Right atrium auricular region (tissue), 2 donors: ENCODE results near the gene APOF. TPM values are rescaled to one million over a fixed set of nuclear protein-coding genes. Genes with fewer than 3 reads are reported as not detected.
"Not testable (repeated sequence)": the region's sequence is repeated elsewhere in the genome, so short reads cannot be mapped to it uniquely, and the experiment has no call there.

Source experiments
- DNase-seq: peaks from one replicate; pipeline ENCODE4 v3.0.0-alpha.2; 2019; ENCODE audit warnings: low spot score
- H3K27ac ChIP-seq, 2 donors: fragments of 200-600 bp; sonication (generic); 1 replicate in 1 of 2; 2 replicates in 1 of 2; pipeline ENCODE4 v1.5.1; 2016 to 2019
- H3K27me3 ChIP-seq, 2 donors: fragments of 200-600 bp; sonication (generic); one replicate each; pipeline versions ENCODE4 v1.5.1 to v1.6.0; 2017 to 2019
- H3K36me3 ChIP-seq: fragments of 200-600 bp; sonication (generic); one replicate; pipeline ENCODE4 v1.5.1; 2016
- H3K4me1 ChIP-seq, 2 donors: fragments of 200-600 bp; sonication (generic); one replicate each; pipeline versions ENCODE4 v1.5.1 to v1.6.0; 2017 to 2019
- H3K4me3 ChIP-seq, 2 donors: fragments of 200-600 bp; sonication (generic); 1 replicate in 1 of 2; 2 replicates in 1 of 2; pipeline ENCODE4 v1.5.1; 2017 to 2019; ENCODE audit warnings: mild to moderate bottlenecking in 1 of 2, moderate library complexity in 1 of 2
- H3K9me3 ChIP-seq, 2 donors: fragments of 200-600 bp; sonication (generic); one replicate each; pipeline ENCODE4 v1.5.1; 2019
- total RNA-seq, 2 donors: library from RNA; depleted of rRNA; stranded (reverse); fragments of >200 nt; gene quantifications; one replicate each; pipeline ENCODE4 v1.1.0, GENCODE V29; 2016
- TF ChIP-seq, protein P1 (sequence below), 2 donors: fragments of 200-600 bp; sonication (generic); IDR thresholded peaks; one replicate each; pipeline ENCODE4 v1.5.1; 2019; ENCODE audit warnings: antibody characterized with exemption in 2 of 2

The APOF gene
- total RNA-seq, 2 donors from 2014 or later: not detected

DNA sequence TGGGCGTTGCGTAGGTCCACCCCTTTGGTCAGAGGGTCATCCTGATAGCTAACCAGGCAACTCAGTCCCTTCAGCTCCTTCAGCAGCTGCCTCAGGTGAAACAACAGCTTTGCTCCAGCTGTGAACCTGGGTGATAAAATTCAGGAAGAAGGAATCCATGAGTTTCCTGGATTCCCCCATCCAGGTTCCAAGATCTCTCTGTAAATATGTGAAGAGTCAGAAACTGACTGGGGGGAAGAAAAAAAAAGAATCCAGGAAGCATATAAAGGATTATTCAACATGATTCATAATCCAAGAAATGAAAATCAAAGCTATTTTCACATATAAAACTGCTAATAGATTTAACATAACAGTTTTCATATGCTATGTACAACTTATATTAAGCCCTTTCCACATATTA, 11.3 kb downstream of the APOF start:
- DNase-seq: no peak
- H3K36me3 ChIP-seq: peaks cover 96% of the 10 kb centered on the region
- TF ChIP-seq, protein P1, sequence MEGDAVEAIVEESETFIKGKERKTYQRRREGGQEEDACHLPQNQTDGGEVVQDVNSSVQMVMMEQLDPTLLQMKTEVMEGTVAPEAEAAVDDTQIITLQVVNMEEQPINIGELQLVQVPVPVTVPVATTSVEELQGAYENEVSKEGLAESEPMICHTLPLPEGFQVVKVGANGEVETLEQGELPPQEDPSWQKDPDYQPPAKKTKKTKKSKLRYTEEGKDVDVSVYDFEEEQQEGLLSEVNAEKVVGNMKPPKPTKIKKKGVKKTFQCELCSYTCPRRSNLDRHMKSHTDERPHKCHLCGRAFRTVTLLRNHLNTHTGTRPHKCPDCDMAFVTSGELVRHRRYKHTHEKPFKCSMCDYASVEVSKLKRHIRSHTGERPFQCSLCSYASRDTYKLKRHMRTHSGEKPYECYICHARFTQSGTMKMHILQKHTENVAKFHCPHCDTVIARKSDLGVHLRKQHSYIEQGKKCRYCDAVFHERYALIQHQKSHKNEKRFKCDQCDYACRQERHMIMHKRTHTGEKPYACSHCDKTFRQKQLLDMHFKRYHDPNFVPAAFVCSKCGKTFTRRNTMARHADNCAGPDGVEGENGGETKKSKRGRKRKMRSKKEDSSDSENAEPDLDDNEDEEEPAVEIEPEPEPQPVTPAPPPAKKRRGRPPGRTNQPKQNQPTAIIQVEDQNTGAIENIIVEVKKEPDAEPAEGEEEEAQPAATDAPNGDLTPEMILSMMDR (IDR thresholded peaks at IDR 0.05): no peak
- H3K27ac ChIP-seq: no peak overlapping the region
- no peaks in the 10 kb centered on the region for H3K4me1 ChIP-seq
- H3K9me3 ChIP-seq: no peaks in the 10 kb centered on the region
- no peaks in the 10 kb centered on the region for H3K27me3 ChIP-seq
- no peak overlapping the region for H3K4me3 ChIP-seq

DNA sequence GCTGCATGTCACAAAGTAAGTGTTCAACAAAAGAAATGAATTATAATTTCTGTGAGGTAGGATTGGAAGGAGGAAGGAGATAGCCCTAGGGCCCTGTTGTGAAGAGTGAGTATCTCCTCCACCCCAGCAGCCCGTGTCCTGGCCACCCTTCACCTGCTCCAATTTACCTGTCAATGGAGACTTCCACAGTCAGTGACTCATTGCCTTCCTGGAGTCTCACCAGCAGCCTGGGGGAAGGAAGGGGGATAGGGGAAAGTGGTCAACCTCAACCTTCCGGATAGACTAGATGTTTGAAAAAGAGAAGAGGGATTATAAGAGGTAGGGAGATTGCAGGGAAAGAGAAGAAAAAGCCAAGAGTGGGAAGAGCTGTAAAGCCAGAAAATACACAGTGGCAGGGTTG, 12.0 kb downstream of the APOF start:
- Histone ChIP-seq H3K27ac (no peak overlapping the region), H3K9me3 (no peaks in the 10 kb centered on the region), H3K27me3 (no peaks in the 10 kb centered on the region), H3K4me1 (no peaks in the 10 kb centered on the region), H3K4me3 (no peak overlapping the region), H3K36me3 (peaks cover 96% of the 10 kb centered on the region)
- no peak for DNase-seq
- TF ChIP-seq, protein P1 (IDR thresholded peaks at IDR 0.05): no peak

DNA sequence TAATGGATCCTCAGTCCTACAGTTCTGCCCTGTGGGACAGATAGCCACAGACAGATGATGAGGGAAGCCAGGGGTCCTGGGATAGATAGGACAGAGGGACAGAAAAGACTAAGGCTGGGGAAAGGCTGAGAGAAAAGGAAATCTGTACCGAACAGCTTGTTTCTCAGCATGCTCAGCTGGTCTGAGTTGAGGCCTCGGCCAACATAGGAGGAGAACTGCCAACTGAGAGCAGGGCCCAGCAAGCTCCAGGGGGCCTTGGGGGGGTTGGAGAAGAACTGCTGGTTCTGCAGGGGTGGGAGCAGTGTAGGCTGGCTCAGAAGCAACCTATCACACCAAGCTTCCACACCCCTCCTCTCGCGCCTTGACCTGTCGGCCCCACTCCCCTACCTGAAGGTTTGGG, 13.9 kb downstream of the APOF start:
- no peak for DNase-seq
- TF ChIP-seq, protein P1 (IDR thresholded peaks at IDR 0.05): no peak
- Histone ChIP-seq H3K9me3 (no peaks in the 10 kb centered on the region), H3K27me3 (no peaks in the 10 kb centered on the region), H3K27ac (no peak overlapping the region), H3K36me3 (peaks cover 87% of the 10 kb centered on the region), H3K4me3 (no peak overlapping the region), H3K4me1 (no peaks in the 10 kb centered on the region)

DNA sequence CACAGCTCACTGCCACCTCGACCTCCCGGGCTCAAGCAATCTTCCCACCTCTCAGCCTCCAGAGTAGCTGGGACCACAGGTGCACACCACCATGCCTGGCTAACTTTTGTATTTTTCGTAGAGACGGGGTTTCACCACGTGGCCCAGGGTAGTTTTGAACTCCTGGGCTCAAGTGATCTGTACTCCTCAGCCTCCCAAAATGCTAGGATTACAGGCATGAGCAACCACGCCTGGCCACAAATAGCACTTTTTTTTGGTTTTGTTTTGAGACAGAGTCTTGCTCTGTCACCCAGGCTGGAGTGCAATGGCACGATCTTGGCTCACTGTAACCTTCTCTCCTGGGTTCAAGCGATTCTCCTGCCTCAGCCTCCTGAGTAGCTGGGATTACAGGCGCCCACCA, 15.4 kb downstream of the APOF start:
- not testable (repeated sequence) for H3K27ac ChIP-seq, H3K9me3 ChIP-seq, H3K4me3 ChIP-seq, H3K4me1 ChIP-seq, DNase-seq, H3K27me3 ChIP-seq
- peaks cover 83% of the 10 kb centered on the region for H3K36me3 ChIP-seq

DNA sequence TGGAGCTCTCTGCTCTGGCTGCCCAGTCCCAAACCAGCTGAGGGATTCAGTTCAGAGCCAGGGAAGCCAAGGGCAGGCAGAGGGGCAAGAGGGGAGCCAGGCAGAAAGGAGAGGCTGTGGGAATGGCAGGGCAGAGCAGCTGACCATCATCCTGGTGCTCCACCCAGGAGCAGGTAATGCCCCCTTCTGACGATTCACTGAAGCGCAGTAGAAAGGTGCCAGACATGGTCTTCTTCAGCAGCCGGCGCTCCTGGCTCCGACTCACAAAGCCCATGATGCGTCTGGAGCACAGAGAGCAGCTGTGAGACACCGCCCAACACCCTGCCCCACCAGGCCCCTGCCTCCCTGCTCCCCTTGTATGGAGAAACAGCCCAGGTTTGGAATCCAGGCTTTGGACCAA, 16.0 kb downstream of the APOF start:
- Histone ChIP-seq H3K27me3 (no peaks in the 10 kb centered on the region), H3K36me3 (peaks cover 79% of the 10 kb centered on the region), H3K27ac (no peak overlapping the region), H3K9me3 (no peaks in the 10 kb centered on the region), H3K4me1 (no peaks in the 10 kb centered on the region), H3K4me3 (no peak overlapping the region)
- TF ChIP-seq, protein P1 (IDR thresholded peaks at IDR 0.05): no peak
- no peak for DNase-seq

DNA sequence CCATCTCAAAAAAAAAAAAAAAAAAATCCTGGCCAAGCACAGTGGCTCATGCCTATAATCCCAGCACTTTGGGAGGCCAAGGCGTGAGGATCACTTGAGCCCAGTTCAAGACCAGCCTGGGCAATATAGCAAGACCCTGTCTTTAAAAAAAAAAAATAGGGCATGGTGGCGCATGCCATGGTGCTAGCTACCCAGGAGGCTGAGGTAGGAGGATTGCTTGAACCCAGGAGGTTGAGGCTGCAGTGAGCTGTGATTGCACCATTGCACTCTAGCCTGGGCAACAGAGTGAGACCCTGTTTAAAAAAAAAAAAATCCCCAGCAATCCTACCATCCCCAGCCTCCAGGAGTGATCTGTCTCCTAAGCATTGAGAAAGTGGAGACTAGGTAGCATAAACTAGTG, 20.4 kb downstream of the APOF start:
- not testable (repeated sequence) for H3K9me3 ChIP-seq, H3K27me3 ChIP-seq, H3K4me1 ChIP-seq, H3K27ac ChIP-seq, H3K4me3 ChIP-seq, DNase-seq
- peaks cover 35% of the 10 kb centered on the region for H3K36me3 ChIP-seq

DNA sequence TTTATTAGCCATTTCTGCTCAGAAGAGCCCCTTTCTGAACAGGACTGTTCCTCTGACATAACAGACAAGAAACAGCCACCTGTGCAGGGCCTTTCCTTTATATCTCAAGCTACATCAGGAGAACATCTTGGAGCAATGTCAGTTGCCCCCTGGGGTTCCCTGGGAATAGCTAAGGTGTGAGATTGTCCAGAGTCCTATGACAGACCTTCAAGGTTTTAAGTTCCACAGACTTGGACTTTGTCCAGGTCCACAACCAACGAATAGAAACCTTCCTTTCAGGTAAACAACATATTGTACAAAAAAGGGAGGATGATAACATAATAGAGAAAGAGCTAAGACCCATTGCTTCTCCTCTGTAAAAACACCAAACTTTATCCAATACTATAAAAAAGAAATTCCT, 21.0 kb downstream of the APOF start:
- H3K36me3 ChIP-seq: peaks cover 29% of the 10 kb centered on the region
- H3K27ac ChIP-seq: no peak overlapping the region

More for the DNA sequence above, 21.0 kb downstream of the APOF start:
- no peaks in the 10 kb centered on the region for H3K9me3 ChIP-seq
- no peaks in the 10 kb centered on the region for H3K4me1 ChIP-seq
- H3K4me3 ChIP-seq: no peak overlapping the region
- DNase-seq: no peak
- TF ChIP-seq, protein P1 (IDR thresholded peaks at IDR 0.05): no peak
- H3K27me3 ChIP-seq: no peaks in the 10 kb centered on the region
